Astrocyte (in vitro differentiated cells and primary cell): ENCODE measurements around the gene DLGAP1.

Experiments used
- CTCF ChIP-seq: IDR thresholded peaks from 2 replicates; pipeline ENCODE4 v1.5.1; 2011; ENCODE audit warnings: low read depth, mild to moderate bottlenecking, inconsistent platforms, low read length, moderate library complexity; ENCODE audit not compliant: insufficient read depth
- EZH2 ChIP-seq: IDR thresholded peaks from 2 replicates; pipeline ENCODE4 v1.6.1; 2012; ENCODE audit warnings: mild to moderate bottlenecking, low read length, inconsistent platforms; ENCODE audit not compliant: insufficient read depth

GRCh38 chr18:4468511-4468910 lies 13.4 kb upstream of the DLGAP1 start:
- TF ChIP-seq CTCF (no peak), EZH2 (no peak)
